CD4-positive, alpha-beta T cell treated with Interleukin-17A for 4 hours (primary cell): ENCODE measurements around the gene POLA1.

Experiments
- DNase-seq: peaks from one replicate; pipeline ENCODE4 v3.0.0-alpha.2; 2020; ENCODE audit warnings: mixed read lengths

Gene POLA1

DNA sequence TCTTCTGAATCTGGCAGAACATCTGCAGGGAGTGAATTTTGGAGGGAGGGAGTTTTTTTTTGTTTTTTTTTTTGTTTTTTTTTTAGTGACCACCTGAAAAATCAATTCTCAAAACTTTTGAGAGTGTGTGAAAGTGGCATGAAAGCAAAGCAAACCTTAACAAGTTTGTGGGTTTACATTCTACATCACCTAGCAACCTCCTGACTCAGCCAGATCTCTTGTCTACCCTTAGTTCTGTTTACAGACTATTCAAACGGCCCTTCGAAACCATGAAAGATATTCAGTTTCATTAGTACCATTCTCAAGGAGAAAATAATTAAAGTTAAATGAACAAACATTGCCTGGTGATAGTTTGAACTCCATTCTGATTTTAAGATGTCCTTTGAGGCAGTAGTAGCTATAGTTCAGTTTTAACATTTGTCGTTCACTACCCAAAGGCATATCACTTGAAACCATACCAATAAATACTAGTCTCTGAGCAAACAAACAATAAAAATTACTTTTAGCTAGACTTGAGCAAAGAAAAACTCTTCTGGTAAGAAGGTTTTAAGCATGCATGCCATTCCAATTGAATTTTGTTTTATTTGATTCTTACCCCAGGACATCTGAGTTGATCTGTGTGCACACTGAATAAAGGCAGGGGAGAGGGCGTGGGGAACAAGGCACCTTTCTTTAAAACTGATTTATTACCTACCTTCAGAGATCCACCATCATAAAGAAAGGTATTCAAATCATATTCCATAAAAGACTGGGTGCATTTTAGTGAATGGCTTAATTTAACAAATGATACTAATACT is 184.3 kb downstream of the POLA1 start:
- no peak for DNase-seq

DNA sequence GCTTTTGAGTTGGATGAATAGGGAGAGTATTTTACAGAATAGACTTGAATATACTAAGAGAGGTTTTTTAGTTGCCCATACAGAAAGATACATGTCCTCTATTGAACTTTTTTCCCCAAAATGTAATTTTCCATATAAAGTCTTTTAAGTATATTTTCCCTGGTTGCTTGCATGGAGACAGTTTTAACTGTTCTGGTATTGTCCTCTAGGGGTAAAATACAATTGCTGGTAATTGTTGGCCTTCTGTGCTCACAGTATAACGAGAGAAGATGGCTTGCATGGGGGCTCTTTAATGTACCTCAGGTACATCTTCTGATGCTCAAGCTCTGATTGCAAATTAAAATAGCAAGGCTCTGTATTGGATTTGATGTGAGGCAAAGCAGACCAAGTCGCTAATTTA is 186.0 kb downstream of the POLA1 start:
- DNase-seq = no peak

DNA sequence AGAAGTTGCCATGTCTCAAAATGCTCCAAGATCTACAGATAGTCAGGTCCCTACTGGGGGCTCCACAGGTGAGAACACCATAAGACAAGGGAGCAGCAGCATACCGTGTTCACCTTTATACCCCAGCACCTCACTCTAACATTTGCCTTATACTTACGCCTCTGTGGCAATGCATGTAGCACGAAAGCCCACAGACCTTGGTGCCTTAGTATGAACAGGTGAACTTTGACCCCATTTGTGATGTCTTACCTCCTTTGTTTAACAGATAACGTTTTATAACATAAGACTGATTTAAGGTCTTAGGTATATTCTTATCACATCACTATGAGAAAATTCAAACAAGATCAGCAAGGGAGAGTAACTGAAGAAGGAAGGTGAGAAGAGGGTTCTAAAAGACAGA is 193.2 kb downstream of the POLA1 start:
- no peak for DNase-seq

DNA sequence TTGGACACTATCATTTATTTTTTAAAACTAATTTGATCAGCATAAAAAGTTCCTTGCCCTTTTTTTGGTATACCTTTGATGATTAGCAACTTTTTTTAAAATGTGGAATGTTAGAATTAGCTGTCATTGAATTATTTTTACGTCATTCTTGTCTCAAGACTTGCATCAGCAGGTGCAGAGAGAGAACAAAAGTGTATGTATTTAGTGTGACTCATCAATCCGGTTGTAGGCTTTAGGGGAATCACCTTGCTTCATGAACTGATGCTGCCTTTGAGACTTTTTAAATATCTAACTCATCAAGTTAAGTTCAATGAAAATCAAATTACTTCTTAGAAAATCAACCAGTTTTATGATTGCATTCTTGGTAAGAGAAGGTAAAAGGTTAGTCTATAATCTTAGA is 197.0 kb downstream of the POLA1 start:
- no peak for DNase-seq

DNA sequence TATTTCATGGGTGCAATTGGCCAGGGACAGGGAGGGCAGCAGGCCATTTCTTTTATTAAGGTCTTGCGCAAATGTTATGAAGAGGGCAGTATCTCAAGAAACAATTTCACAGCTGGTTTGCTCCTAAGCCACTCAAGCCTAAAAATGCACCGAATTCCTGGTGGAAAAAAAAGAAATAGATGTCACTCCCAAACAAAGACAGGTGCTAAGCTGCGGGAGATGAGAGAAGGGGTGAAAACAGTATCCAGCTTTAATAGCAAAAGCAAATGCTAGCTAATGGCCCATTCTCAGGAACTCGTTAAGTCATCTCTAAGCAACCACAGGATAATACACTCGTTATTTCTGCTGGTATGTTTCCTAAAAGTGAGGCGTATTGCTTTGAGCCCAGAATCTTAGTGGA is 205.7 kb downstream of the POLA1 start:
- DNase-seq = no peak

DNA sequence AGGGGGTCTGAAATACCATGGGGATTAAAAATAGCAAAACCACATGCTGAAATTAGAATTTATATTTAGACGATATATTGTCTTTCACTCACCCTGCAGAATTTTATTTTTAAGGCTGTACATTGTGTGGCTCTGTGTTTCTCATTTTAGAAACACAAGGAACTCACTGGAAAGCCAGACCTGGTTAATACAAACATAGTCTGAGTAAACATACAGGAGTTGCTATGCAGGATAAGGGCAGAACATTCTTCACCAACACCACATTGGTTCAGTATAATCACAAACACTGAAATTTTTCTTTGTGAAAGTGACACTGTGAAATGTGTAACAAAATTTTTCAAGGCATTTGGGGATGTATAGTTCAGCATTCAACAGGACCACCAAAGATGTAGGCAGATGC is 206.5 kb downstream of the POLA1 start:
- no peak for DNase-seq

DNA sequence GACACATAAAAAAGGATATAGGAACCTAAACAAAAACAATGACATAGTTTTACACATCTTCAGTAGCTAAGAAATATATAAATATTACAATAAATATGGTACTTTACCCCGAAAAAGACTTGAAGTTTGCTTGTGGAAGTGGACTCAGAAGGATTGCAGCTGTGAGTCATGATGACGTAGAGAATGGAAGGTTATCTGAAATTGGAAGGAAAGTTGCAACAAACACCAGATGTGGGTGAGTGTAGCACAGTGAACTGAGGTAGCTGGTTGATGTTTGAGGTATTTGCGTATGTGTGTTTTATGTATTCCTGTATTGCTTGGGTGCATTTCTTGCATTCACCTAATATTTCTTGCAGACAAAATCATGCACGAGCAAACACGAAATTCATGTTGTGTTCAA is 209.1 kb downstream of the POLA1 start:
- no peak for DNase-seq

DNA sequence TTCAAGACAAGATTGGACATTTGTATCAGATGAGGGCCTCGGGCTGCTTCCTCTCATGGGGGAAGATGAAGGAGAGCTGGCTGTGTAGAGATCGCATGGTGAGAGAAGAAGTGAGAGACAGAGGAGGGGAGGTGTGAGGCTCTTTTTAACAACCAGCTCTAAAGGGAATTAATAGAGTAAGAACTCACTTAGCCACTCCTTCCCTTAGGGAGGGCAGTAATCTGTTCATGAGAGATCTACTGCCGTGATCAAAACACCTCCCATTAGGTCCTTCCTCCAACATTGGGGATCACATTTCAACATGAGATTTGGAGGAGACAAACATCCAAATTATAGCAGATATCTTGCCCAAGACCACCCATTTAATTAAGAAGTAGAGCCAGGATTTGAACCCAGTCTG is 225.0 kb downstream of the POLA1 start:
- no peak for DNase-seq

DNA sequence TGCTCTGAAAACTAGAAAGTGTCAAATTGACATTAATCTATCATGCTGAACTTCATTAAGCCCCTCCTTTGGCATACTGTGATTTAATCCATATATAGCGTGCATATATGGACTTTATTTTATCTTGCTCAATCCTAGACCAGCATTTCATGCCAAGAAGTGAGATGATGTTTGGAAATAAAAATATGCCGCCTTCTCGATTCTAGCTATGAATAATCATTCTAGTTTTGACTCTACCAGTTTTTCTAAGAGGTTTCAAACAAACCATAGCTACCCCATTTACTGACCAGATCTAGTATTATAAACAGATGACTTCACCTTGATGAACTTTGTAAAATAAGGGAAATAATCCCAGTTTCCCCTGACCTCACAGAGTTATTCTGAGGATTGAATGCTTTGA is 227.1 kb downstream of the POLA1 start:
- no peak for DNase-seq

DNA sequence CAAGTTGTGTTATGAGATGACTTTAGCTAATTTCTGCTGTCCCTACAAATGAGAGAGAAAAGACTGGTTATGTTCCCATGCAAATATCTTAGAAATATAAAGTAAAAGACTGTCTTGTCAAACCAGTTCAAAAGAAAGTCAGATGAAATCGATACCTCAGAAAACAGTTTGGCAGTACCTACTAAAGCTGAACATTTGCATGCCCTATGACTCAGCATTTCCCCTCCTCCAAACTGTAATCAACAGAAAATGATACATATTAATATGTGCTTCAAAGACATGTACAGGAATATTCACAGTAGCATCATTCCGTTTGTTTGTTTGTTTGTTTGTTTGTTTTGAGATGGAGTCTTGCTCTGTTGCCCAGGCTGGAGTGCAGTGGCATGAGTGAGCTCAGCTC is 231.7 kb downstream of the POLA1 start:
- DNase-seq = no peak

DNA sequence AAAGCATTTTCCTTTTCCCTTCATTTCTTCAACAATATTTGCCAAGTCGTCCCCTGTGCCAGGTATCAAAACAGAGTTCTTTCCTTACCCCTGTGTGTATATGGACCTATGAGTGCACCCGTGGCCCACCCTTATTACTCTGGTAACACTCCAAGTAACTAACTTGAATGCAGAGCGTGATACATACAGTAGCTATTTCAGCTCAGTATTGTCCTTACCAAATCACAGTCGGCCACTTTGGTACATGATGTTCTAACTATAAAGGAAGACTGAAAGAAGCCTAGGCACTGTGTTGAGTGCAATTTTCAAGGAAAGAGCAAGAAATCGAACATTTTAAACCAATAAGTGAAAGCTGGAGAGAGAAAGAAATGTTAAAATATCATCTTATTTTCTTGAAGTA is 233.7 kb downstream of the POLA1 start:
- DNase-seq = no peak

DNA sequence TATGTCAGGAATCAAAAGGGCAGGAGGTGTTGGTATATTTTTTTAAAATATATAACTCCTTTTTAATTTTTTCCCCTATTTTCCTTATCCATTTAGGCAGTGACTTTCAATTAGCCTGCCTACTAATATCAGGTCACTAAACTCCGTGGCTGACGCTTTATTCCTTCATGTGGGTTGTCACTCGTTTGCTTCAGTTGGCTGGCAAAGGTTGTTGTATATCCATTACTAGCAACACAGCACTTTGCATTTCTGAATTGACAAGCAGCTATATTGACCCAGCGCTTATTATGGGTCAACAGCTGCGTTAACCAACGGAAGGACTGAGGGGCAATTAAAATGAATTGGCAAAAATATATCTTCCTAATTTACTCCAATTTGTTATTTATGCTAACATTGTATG is 234.4 kb downstream of the POLA1 start:
- DNase-seq = no peak

DNA sequence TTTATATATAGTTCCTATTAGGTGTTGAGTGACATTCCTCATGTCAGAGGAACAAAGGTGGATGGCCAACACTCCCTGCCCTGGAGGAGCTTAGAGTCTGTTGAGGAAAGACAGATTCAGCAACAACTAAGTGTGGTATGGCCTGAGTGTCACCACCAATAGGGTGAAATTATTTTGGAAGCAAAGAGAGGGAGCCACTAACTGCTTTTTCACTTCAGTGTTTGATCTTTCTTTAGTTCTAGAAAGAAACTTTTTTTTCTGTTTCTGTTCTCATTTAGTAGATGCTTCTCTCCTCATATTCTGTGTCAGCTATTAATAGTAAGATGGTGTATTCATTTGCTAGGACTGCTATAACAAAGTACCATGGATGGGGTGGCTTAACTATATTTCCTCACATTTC is 240.6 kb downstream of the POLA1 start:
- no peak for DNase-seq

DNA sequence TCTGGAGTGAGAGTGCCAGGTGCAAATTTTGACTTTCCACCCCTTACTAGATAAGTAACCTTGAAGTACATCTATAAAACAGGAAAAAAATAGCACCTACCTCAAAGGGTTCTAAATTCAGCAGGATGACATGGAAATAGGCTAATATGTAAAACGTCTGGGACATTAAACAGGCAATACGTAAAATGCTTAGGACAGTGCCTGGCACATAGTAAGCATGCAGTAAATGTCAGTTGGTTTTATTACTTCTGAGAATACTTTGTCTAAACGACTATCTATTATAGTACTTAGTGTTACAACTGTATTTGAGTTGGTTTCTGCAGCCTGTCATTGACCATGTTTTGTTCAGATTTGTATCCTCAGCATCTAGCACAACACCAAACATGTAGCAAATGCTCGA is 251.3 kb downstream of the POLA1 start:
- DNase-seq = no peak

DNA sequence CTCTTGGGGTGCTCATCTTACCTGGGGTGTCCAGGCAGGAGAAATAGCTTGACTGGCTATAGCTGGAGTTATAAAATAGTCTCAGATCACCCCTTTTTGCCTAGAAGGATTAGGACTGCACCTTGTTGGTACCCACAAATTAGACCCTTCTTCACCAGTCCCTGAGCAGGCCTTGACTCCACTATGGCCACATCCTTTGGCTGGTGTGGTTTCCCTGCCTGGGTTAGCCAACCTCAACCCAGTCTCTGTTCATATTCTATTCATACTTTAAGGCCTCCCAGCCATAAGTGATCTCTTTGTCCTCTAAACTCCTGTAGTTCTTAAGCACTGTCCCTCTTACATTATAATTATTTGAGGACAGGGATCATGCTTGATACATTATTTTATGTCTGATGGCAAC is 252.7 kb downstream of the POLA1 start:
- no peak for DNase-seq

DNA sequence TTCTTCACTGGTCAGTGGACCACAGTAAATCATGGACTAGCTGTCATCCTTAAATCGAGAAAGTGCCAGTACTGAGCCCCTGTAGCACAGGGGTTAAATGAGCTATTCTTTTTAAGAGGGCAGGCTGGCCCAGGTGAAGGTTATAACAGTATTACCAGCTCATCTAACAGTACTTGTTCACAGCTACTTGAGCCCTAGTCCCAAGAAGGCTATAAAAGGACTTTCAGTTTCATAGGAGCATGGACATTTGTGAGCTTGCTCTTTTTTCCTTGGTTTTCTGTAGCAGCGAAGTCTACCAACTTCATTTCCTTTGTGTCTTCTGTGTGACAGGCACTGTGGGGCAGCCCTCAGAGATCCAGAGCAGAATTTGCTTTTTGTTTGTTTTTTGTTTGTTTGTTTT is 261.0 kb downstream of the POLA1 start:
- no peak for DNase-seq

DNA sequence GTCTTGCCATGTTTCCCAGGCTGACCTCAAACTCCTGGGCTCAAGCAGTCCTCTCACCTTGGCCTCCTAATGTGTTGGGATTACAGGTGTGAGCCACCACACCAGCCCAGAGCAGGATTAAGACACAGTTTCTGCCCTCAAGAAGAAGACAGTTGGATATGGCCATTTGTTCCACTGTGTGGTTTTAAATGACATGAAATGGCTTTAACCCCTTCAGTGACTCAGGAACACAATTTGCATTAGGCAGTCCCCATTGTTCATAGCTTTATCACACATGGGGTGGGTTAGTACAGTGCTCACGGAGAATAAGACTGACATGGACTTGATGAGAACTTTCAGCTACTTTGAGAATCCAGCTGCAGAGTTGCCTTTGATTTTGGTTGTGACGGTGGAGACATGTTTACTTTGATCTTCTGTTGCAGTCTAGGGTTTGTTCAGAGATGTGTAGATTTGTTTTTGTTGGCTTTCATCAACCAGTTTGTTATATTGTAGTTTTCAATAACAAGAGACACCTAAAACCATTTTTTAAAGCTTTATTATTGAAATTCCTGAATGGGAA is 261.7 kb downstream of the POLA1 start:
- DNase-seq = no peak

DNA sequence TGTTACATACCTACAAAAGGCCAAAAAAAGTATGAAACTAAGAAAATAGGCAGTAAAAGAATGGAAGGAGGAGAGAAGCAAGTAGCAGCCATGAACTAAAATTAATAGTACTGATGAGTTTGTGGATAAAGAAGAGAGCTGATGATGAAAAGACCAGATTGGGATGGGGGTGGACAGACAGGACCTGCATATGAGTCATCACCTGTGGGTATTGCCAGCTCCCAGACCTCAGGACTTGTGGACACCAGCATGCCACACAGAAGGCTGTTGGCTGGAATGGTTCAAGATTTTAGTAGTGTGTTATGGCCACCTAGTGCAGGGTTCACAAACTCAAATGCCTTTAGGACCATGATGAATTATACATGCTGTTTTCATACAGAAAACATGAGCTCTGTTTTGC is 263.1 kb downstream of the POLA1 start:
- DNase-seq = no peak

DNA sequence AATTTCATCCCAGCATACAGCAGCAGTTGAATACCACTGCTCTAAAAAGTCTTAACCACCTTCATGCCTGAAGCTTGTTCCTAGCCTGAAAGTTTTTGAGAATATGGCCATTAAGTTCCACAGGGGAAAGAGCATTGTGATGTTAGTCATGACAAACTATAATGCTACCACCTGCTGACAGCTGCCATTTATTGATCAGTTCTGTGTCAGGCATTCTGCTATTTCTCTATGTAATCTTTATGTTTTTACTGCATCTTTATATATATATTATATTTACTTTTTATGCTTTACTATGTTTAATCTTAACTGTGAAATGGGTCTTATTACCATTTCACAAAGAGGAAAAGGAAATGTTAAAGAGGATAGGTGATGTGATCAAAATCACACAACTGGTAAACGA is 268.1 kb downstream of the POLA1 start:
- DNase-seq = no peak

DNA sequence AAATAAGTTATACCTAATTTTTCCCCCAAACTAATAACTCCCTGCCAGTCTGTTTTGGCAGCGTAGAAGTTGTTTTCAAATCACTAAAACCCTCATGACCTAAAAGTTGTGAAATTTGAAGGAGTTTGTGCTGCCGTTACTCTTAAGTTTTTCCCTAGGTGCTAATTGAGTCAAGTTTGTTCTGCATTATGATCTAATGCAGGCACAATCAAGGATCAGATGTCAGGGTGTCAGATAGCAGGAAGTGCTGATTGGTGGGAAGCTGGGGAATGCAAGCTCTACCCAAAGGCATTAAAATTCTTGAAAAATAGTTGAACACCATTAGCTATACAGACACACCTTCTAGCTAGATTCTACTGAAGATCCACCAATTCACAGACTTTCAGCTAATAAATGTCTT is 270.1 kb downstream of the POLA1 start:
- DNase-seq = no peak

DNA sequence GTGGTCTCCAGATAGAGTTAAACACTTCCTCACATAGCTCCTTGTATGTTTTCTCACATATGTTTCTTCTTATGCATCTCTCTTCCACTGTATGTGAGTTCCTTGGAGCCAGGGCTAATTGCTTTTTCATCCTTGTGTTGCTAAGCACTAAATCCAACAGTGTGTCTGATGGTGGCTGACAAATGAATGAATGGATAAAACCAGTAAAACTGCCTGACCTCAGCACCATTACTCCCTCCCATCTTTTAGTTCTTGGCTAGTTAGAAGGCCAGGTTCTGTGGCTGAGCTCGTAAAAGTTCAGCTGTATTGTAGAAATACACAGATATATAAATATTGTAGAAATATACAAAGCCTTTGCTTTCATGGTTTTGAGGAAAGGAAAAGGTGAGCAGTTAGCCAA is 271.7 kb downstream of the POLA1 start:
- no peak for DNase-seq

DNA sequence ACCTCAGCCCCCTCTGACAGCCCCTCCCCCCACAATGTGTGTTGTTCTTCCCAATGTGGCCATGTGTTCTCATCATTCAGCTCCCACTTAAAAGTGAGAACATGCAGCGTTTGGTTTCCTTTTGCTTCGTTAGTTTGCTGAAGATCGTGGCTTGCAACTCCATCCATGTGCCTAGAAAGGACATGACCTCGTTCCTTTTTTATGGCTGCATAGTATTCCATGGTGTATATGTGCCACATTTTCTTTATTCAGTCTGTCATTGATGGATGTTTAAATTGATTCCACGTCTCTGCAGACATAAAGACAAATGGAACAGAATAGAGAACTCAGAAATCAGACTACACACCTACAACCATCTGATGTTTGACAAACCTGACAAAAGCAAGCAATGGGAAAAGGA is 276.1 kb downstream of the POLA1 start:
- DNase-seq = no peak

DNA sequence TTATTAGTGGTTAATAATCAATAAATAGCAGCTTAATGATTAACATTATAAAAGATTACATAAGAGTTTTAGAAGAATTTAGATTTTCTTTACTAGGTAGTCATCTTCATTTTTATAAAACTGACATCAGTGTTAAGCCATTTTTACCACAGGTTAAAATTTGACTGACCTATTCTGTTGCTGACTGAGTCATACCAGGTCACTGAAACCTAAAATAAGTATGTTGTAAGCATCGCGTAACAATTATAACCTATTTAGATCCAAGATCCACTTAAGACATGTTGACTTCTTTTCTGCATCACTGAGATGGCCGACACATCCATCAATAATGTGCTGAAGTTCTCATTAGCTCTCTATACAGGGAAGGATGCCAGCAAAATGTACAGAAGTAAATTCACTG is 285.4 kb downstream of the POLA1 start:
- DNase-seq = no peak

DNA sequence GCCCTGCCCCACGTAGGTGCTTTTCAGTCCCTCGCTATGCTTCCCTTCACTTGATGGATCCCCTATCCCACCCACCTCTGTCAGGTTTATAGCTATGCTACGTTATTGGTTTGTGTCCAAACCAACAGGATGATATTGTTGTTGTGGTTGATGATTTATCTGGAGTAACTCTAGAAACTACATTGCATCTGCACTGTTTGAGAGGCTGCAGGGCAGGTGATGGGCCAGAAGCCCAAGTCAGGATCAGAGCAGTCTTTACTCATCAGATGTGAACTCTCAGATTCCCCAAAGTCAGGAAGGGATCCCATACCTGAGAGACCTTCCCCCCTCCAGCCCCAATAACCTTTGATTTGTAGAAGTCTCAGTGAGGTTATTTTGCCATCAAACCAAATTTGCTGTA is 287.3 kb downstream of the POLA1 start:
- no peak for DNase-seq

DNA sequence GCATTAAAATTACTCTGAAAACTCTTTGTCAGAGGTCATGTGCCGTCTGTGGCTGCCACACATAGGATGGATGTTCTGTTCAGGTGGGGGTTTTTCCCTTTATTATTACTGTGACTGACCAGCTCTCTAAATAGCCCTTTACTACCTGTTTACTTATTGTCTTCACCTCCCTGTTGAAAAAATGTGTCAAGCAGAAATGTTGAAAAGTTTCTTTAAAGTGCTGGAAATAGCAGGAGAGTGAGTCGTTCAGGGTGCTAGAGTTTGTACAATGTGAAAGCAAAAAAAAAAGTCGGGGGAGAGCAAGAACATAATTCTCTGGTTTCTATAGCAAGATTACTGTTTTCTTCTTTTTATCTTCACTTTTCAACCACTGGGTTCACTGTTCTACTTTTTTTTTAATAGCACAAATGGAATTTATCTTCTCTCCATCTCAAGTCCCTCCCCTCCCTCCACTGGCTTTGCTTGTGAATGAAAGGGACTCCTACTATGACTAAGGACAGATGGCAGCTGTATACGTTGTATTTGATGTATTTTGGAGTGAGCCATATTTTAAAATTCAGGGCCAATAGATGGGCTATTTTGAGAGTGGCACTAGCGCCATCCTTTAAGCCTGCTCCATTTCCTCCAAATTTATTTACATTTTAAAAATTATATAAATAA is 288.7 kb downstream of the POLA1 start:
- DNase-seq = no peak
